Kasumi-1 (cell line): ENCODE data around the gene AUTS2.

ENCODE experiments used
- DNase-seq, 2 experiments: peaks; one replicate each; lab custom pipeline; 2025; lab: John Stamatoyannopoulos, UW

Gene AUTS2

DNA sequence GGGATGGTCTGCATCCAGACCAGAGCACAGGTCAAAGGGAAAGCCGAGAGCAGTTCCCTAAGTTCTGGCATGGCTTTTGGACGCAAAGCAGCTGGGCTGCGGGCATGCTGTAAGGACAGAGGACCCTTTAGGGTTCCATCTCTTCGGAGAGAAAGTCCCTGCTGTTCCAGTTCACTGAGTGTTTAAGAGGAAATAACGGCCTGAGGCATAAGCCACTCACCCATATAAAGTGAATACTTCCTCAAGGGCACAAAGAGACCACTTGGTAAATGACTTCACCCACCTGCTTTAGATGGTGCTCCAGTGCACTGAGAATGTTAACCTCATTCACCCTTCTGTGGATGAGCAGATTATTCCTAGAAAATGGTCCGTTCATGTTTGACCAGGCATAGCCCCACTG is 946.9 kb downstream of the AUTS2 start:
- no peak for DNase-seq

DNA sequence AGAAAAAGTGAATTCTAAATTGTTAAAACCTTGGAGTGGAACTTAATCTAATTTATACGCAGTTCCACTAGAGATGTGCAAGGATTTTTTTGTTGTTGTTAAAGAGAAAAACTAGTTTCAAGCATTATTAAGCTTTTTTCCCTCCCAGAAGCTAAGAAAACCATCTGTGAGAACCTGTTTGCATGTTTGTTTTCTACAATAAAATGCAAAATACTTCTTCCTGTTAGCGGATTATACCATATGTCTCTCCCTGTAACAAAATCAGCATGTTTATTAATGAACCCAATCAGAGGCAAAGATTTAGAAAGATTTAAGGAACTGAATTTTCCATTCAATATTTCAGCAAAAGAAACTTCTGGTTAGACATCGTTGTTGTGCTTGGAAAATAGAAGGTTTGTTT is 953.9 kb downstream of the AUTS2 start:
- no peak for DNase-seq

DNA sequence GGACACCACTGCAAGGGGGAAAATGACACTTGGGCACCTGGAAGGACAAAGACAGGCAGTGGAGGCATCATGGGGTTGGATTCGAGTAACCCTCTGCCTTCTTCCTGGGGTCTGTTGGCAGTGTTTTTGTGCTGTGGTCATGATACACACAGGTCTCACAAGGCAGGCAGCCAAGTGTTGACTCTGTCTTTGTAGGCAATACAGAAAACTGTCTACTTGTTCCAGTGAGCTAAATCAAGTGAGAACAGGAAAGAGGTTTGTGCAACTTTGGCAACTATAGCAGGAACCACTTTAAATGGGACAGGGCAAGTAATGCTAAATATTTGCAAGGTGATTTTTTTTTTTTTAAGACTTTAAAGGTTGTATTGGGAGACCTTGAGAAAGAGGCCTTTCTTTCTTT is 955.1 kb downstream of the AUTS2 start:
- no peak for DNase-seq

DNA sequence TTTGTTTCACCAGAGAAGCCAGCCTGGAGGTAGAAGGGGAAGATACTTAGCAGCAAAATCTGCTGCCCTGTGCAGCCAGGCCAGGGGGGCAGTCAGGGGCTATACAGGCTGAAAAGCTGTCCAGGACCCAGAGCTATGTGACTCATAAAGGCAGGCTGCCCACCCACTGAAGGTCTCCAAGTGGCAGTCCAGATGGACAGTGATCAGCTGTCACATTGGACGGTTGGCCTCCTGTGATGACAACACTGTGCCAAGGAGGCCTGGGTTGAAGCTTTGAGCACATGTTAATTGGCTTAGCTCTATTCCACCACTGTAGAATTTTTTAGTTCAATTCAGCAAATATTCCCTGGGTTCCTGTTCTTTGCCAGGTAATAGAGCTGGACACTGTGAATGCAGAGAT is 956.4 kb downstream of the AUTS2 start:
- no peak for DNase-seq

DNA sequence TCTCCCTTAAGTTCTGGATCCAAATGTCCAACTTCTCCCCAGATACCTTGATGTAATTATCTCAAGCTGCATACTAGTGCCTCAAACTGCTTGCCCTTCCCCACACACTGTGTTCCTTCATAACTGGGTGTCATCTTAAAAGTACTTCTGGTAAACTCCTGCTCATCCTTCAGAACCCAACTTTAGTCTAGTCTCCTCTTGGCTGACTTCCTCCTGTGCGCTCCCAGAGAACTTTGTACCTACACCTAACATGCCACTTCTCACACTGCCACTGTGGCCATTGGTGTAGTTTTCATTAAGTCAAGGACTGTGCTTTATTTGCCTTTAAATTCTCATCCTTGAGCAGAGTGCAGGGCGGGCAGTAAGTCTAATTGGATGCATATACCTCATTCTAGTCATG is 958.5 kb downstream of the AUTS2 start:
- DNase-seq = no peak

DNA sequence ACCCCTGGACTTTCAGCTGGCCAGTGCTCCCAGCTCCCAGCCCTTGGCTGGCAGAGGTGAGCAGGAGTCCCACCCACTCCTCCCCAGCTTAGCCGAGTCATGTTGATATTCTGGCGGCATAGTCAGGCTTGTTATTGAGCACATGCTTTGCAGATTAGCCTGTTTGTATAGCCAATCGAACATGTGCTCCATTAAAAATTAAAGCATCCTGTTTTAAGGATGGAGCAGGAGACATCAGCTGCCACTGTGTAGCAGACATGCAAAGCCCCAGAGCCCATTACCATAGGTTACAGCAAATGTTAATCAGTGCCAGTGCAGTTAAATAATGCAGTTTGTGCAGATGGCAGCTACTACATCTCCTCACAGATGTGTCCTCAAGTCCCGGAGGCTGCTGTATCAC is 959.1 kb downstream of the AUTS2 start:
- no peak for DNase-seq

DNA sequence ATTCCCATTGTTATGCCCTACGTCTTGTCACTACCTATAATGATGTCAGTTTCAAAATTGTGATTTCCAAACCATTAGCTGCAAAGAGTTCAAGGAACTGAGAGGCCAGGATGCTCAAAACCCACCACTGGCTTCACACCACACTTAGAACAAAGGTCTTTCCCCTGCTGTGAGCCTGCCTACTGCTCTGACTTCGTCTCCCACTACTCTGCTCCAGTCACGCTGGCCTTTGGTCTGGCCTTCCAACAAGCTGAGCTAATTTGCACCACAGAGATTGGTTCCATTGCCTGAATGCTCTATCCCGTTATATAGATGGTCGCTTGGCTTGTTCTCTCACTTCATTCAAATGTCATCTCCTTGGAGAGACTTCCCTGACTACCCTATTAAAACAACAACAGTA is 961.5 kb downstream of the AUTS2 start:
- no peak for DNase-seq

DNA sequence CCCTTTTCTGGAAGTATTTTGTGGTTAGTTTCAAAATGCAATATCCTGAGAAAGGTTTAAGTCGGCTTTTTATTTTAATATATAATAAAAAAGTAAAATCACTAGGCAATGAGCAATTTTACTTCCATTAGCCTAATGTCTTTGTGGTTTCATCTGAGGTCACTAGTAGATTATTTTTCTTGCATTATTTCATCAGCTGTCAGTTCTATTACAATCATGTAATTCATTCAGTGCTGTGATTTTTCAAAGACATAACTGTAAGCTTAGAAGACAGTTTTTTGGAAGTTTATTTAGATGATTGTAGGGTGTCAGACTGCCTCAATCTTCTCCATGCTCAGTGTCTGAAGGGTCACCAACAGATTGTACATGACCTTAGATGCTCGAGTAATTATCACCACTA is 965.7 kb downstream of the AUTS2 start:
- no peak for DNase-seq

DNA sequence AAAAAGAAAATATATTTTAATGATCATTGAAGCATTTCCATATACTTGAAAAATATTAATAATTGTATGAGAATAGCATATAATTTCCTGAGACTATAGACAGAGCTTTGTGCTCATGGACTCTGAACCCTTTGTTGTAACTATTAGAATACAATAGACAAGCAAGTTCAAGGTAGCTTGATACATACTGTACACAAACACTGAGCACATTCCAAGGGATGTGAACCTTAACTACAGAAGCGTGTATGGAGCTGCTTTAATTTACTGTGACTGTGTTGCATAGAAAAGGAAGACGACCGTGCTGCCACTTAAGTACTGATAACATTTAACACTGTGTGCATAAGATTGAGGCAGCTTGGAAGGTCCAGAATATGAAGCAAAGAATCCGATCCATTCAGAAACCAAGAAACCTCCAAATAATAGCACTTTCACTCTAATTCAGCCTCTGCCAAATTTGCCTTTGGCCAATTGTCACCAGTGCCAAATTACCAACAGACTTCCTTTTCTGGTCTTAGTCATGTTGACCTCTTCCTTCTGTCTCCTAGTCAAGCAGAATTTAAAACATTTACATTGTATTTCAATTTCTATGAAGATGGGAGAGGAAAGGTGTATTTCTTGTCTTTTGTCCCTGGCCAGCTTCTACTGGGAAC is 967.6 kb downstream of the AUTS2 start:
- DNase-seq = no peak

DNA sequence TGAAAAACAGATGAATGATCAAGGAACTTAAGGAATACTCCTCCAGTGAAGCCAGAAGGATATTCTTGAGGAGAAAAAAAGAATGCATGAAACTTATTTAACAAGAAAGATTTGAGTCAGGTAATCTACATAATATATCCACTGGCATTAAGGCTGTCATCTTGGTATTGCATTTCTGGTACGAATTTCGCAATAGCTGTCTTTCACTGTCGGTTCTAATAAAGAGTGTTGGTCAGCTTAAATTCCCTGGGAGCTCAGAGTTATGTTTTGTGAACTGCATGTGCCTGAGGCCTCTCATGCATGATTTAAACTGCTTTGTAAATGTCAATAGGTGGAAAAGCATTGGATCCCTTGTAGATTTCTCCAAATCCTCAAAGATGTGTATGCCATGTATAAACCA is 968.4 kb downstream of the AUTS2 start:
- no peak for DNase-seq

DNA sequence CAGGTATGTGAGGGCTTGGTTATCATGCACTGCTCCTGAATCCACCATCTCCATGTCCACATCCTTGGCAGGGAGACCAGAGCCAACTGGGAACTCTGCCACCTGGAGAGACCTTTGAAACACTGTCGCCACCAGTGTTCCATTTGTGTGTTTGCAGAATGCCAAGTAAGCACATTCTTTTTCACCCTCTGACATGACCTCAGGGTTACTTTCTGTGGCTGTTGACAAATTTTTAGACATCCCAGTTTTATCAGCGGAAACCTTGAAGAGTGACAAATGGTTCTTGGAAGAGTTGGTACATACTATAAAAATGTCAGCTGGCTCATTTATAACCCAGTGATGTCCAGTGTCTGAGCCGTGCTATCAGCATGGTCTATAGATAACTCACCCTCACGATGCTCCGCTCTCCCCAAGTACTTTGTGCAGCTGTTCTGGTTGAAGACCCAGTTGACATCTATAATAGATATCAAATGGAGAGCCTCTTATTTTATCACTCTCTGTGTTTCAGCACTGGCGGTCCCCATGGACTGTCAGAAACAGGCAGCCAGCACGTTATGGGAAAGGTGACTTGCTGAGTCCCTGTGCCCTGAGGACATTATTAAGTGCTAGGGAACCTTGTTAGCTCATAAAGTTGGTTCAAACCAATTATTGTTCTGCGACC is 970.5 kb downstream of the AUTS2 start:
- DNase-seq = no peak

DNA sequence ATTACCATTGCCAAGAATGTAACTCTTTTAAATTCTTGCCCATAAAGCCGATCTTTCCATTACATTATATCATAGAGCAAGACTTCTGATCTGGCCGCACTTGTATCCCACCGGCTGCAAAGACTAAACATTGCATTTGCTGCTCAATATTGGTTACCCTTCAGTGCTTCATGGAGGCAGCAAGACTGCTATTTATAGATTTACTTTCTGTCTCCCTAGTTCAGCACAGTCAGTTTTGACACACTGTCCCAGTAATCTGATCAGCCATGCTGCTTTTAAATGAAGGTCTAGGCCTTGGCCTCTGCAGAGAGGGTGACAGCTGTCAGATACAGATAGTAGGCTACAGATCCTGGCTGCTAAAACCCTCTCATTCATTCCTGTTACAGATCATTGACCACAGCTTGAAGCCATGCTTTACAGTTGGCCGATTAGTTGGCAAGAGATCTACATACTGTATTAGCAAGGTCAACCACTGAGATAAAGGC is 971.1 kb downstream of the AUTS2 start:
- no peak for DNase-seq

DNA sequence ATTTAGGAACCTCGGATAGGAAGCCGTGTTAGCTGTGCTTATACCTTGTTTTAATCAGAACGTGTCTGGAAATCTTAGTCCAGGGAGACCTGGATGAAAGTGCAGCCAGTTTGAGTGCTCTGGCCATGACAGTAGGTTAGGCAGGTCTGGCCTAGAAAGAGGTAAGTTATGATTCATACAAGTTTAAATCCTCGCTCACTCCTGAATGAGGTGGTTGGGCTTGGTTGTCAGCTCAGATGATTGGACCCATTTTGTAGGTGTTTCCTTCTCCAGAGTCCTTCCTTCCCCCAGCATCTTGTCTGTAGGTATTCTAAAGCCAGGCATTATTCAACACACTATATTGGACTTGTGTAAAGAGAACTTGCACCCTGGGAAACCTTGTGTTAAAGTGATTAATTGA is 971.8 kb downstream of the AUTS2 start:
- DNase-seq = no peak

DNA sequence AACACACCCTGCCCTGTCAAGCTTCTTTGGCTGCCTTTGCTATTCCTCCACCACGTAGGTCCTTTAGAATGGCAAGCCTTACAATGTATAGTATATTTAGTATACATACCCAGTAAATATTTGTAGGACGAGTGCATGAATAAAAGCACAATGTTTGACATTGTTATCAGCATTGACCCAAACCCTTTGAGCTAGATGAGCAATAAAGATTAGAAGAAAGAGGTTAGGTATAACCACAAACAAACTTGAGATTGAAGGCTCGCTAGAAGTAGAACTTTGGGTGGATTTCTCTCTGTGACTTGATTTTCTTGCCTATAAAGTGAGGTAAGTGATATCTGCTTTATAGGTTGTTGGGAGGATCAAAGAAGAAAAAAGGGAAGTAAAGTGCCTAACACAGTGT is 972.7 kb downstream of the AUTS2 start:
- DNase-seq = no peak

DNA sequence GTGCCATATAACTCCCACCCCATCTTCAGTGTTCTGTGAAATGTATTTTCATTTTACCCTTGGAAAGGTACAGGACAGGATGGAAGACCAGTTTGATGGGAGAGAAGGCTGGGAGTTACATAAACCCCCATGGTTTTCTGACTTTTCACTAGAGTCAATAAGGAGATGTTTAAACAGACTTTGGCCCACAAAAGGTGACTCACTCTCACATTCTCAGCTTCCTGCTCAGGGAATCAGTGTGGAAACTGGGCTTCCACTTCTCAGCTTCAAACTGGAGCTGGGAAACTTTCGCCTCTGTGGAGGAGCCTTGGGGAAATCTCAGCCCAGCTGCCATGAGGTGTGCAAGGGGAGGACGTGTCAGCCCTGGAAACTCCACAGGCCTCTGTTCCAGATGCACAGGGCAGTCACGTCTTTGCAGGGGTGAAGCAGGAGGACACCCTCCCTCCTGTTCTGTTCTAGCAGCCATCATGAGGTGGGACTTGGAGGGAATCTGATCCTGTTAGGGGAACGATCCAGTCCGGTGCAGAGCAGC is 973.2 kb downstream of the AUTS2 start:
- DNase-seq = no peak

DNA sequence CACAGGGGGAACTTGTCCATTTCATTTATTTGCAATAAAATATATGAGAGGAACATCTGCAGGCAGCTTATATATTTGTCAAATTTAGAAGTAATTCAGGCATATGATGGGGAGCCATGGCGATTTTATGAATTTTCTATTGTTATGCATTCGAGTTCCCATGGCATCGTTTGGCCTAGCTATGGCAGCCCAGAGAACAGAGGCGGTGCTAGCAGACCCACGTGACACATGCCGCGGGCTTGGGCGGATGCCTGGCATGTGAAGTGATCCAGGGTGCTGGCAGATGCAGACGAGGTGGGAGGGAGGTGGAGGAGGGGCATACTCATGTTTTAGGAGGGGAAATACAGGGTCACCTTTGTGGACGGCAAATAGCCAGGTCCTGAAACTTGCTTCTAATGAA is 973.7 kb downstream of the AUTS2 start:
- DNase-seq = no peak

DNA sequence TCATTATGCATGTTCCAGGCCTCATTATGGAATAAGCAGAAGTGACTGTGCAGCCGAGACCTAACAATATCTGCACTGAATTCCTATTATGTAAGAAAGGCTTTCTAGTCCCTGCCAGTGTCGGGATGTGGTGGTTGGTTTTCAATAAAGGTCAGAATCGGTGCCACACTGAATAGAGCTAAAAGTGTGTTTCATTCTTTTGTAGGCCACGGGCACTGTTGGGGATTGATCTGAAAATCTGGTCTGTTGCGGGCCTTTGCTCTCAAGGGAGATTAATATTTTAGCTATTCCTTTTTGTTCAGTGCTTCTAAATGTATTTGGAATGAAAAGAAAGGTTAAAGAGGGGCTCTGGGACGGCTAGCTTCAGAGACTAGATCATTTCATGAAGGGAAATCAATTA is 974.3 kb downstream of the AUTS2 start:
- DNase-seq = no peak

DNA sequence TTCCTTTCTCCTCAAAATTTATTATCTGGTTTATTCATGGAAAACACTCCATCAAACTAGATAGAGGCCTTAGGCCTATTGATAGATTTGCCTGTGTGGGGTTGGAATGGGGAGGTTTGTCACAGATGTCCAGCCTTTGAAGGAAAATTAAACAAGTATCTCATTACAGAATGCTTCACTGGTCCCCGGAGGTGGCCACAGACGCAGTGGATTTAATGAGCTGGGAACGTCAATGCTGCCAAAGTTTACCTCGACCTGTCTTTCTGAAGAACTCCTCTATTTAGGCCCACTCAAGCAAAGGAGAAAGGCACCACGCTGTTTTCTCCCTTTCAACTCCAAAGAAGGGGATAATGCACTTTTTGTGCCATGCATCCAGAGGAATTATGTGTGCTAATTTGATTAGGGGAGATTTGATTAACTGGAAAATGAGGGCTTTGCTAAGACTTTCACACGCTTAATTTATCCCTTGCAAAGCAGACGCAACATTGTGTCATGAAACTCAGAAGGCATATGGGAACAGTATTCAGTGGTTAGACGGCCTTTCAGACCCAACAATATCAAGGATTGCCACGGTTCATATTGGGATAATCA is 974.9 kb downstream of the AUTS2 start:
- no peak for DNase-seq

DNA sequence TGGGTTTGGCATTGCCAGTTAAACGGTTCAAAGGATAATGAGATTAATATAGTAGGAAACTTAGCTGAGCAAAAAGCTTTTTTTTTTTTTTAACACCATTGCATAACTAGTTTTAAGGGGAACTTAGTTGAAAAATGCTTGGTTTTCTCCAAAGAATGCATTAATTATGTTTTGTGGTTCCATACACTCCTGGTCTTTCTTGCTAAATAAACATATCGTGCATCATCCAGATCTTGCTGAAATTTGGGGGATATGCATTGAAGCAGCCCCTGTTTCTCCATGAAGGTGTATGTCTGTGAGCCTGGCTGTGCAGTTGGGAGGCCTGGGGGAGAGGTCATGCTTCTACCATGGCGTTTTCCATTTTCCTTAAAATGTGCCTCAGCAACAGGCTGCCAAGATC is 975.4 kb downstream of the AUTS2 start:
- DNase-seq = no peak

DNA sequence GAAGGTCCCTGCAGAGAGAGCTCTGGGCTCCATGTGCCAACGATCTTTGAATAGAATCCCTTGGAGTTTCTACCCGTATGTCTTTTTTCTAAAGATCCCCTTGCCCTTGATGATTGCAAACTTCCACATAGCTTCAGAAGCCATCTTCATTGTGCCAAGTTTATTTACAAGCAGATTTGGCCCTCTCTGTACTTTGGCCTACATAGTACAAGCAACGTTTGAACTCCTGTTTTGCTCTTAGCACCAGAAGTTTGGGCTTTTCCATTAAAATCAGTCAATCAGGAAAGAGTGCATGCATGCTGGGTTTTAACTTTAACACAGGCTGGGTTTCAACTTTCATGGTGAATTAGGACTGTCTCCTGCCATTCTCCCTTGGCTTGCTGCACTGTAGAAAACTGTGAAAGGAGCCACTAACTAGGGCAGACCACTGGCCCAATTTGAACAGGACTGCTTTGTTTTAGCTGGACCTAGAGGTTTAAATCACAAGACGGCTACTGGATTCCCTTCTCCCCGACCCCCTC is 976.1 kb downstream of the AUTS2 start:
- no peak for DNase-seq

DNA sequence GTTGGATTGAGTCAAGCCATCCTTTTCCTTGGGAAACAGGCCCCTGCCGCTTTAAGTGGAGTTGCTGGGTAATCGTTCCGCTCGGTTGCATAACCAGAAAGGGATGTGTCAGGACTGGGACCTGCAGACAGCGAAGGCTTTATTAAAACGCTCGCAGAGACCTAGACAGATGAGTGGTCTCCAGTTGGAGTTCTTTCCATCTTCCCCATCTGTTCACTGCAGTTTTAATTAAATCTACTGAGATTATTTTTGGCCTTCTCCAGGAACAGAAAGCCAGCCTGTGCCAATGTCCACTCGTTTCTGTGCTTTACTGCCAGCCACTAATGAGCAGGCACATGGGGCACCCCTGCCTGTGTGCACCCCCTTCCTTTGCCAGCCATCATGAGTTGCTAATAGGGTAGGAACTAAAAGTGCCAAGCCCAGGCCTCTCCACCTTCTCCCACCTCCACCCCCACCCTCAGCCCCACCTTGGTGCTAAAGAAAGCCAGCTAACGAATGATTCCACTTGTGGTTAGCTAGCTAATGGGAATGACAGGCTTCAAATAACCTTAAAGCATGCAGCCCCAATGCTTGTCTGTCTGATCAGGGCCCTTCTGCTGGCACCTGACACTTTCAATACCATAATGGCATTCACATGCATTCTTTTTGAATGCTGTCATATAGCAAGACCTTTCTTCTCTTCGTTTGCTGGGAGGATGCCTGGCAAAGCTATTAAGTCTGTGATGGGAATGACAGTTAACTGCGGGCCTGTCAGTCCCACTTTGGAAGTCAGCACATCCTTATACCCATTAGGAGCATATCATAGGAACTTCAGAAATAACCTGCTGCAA is 976.9 kb downstream of the AUTS2 start:
- DNase-seq = no peak

DNA sequence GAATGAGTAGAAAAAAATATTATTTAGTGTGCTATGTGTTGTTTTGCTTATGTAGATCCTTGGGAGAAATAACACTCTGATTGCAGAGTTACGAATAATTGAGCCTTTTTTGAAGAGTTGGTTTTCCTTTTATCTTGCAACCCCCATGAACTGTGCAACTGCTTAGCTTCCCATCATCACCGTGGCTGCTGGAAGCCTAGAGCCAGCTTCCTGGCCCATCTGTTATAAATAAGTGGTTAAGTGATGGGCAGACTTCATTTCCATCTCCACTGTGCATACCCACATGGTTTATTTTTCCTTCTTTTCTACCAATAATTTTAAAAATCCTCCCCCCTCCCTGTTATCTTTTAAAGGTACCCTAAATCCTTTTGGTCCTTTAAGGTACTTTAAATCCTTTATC is 978.8 kb downstream of the AUTS2 start:
- no peak for DNase-seq
